NT2/D1 (cell line): ENCODE results near the gene FAM186B.

Experiments used
- DNase-seq: peaks from one replicate; pipeline ENCODE4 v3.0.0-alpha.2; 2011; ENCODE audit warnings: low read depth, low spot score
- H3K27me3 ChIP-seq: 2 replicates; pipeline ENCODE4 v1.6.0; 2011; ENCODE audit warnings: mild to moderate bottlenecking; ENCODE audit not compliant: insufficient read length, insufficient read depth
- H3K36me3 ChIP-seq: 2 replicates; pipeline ENCODE4 v1.6.1; 2011; ENCODE audit warnings: mild to moderate bottlenecking, low read length, mixed read lengths; ENCODE audit not compliant: insufficient read depth, insufficient read length
- H3K4me1 ChIP-seq: 2 replicates; pipeline ENCODE4 v1.5.1; 2011; ENCODE audit not compliant: insufficient read depth, insufficient read length
- H3K4me3 ChIP-seq: 2 replicates; pipeline ENCODE4 v1.5.1; 2011; ENCODE audit warnings: low read depth; ENCODE audit not compliant: insufficient read length
- H3K9ac ChIP-seq: 2 replicates; pipeline ENCODE4 v1.6.0; 2011; ENCODE audit warnings: low read depth; ENCODE audit not compliant: insufficient read length
- H3K9me3 ChIP-seq: 2 replicates; pipeline ENCODE4 v1.5.1; 2011; ENCODE audit warnings: mild to moderate bottlenecking, low read length; ENCODE audit not compliant: insufficient read depth
- SUZ12 ChIP-seq: IDR thresholded peaks from 2 replicates; pipeline ENCODE4 v1.6.1; 2011; ENCODE audit not compliant: insufficient read length, insufficient read depth; ENCODE audit errors: extremely low read depth
- YY1 ChIP-seq: IDR thresholded peaks from 2 replicates; pipeline ENCODE4 v1.6.1; 2011; ENCODE audit not compliant: insufficient read length, insufficient read depth
- ZNF274 ChIP-seq: IDR thresholded peaks from 2 replicates; pipeline ENCODE4 v1.6.1; 2011; ENCODE audit warnings: mild to moderate bottlenecking, low read depth, low read length

Gene FAM186B

DNA sequence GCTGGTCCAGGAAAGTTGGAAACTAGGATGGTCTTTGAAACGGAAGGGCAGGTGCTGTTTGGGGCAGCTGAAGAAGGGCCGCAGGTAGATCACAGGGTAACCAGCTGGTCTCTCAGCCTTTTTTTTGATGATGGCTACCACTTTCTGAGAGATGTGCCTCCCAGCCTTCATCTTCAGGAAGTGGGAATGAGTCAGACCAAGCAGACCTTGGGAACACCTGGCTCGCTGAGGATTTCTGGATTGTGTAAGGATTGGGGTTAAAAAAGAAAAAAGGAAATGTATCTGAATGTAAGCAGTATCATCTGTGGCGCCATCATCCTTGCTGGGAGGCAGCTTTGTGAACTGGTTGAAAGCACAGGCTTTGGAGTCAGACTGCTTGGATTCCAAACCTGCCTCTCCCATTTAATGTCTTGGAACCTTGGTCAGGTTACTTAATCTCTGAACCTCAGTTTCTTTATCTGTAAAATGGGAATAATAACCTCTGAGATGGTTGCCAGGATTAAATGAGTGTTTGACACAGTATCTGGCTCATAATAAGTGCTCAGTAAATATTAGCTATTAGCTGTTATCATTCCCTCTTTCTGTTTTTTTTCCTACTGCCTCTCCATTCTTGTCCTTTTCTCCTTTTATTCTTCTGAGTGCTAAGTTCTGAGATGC lies 19.6 kb upstream of the FAM186B start:
- TF ChIP-seq ZNF274 = no peak
- no peak for TF ChIP-seq YY1
- no peak for TF ChIP-seq SUZ12
- Histone ChIP-seq H3K4me3 (no peak overlapping the region), H3K36me3 (no peaks in the 10 kb centered on the region), H3K4me1 (no peaks in the 10 kb centered on the region), H3K27me3 (peaks cover 15% of the 10 kb centered on the region), H3K9me3 (no peaks in the 10 kb centered on the region), H3K9ac (peak overlapping the region; percentile 36)
- no peak for DNase-seq

DNA sequence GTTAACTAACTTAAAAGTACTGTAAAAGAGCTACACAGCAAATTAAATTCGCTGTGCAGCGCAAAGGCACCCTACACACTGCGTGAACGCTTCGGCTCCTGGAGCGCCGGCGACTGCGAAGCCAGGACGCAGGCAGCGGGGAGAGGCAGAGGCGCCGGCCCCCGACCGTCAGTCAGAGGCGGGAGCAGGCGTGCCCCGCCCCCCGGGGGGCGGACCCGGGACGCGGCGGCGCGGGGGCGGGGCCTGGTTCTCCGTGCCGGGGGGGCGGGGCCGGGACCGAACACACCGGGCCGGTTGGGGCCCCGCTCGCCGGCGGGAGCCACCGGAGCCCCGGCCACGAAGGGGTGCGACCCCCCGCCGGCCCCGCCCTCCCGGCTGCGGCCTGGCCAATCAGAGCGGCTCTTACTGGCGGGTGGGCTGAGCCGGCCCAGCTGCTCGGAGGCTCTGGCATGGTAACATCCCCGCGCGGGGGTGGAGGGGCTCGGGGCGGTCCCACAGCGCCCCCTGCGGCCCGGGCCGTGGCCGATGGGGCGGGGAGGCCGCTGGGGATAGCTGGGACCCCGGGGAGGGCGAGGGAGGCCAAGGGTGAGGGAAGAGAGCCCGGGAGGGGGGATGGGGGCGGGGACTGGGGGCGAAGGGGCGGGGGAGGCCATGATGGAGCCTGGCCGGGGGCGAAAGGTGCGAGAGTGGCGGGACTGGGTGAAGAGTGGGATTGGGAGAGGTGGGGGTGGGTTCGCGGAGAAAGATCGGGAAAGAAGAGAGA lies 17.9 kb upstream of the FAM186B start, which contains the start of gene PRPF40B:
Gene PRPF40B (plus strand): TSS at position 420 of the 763 bp plus-strand sequence. CDS start 30 bp downstream, at position 450.
- no peaks in the 10 kb centered on the region for H3K9me3 ChIP-seq
- no peaks in the 10 kb centered on the region for H3K36me3 ChIP-seq
- peak; percentile 77 for DNase-seq
- H3K9ac ChIP-seq = peak within 1 kb of the TSS; percentile 90
- TF ChIP-seq SUZ12 (no peak), YY1 (no peak), ZNF274 (no peak)
- H3K4me3 ChIP-seq = peak within 1 kb of the TSS; percentile 66
- H3K4me1 ChIP-seq = no peaks in the 10 kb centered on the region
- H3K27me3 ChIP-seq = peaks cover 18% of the 10 kb centered on the region

DNA sequence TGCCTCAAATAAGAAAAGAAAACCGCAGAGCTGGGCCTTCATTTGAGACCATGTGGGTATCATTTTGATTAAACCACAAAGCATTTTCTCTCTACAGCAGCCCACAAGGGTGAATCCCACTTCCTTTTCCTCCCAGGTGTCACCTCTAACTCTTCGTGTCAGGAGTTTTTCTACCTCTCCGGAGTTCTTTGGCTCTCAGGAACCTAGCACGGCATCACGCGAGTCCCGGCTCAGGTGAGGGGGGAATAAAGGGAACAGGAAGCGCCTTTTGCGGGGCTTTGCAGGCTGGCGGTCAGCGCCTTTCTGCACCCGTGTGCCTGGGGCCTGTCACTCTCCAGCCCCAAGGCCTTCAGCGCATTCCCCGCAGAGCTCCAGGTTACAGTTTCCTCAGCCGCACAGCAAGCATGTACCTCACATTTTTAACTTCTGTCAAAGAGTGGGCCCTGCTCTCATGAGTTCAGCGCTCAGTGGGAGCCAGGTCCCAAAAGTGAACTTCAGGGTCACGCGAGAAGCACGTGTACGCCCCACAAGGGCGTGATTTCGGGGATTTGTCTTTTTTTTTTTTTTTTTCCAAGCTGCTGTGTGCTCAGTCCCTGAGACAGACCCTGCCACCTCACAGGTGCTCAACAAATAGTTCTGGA lies 17.2 kb upstream of the FAM186B start:
- H3K9ac ChIP-seq = peak overlapping the region; percentile 90
- TF ChIP-seq ZNF274 (no peak), YY1 (no peak), SUZ12 (no peak)

DNA sequence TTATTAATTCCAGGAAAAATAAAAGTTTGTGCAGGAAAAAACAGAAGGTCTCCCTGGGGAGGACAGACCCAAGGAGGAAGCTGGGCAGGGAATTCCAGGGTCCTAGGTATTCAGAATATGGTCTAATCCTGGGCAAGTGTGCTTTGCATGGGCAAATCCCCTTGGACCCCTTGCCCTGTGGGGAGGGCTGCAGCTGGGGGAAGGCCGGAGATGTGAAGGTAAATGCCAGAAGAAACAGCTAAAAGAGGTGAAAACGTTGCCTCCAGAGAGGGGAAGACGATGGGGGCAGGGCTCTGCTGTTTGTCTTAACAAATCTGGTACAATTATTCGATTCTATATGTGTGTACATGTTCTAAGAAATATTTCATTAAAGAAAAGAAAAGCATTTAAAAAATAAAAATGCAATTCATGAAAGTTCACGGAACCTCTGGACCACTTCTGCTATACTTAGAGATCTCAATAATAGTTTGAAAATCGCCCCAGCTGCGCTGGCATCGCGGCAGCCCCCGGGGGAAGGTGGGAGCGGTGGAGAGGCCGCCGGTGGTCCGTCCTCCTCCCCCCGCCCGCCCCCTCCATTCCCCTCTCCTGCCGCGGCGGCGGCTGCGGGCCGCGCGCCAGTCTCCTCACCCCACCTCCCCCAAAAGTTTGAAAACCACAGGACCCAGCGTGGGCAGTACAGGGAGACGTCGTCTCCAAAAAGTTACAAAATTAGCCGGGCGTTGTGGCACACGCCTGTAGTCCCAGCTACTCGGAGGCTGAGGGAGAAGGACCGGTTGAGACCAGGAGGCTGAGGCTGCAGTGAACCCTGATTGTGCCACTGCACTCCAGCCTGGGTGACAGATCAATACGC lies 16.4 kb upstream of the FAM186B start:
- Histone ChIP-seq H3K36me3 (no peaks in the 10 kb centered on the region), H3K27me3 (peaks cover 18% of the 10 kb centered on the region), H3K4me3 (peak overlapping the region; percentile 66), H3K9me3 (no peaks in the 10 kb centered on the region), H3K4me1 (no peaks in the 10 kb centered on the region), H3K9ac (peak overlapping the region; percentile 90)
- TF ChIP-seq YY1 (no peak), SUZ12 (no peak), ZNF274 (no peak)
- DNase-seq = no peak

More for the DNA sequence above, 17.2 kb upstream of the FAM186B start:
- Histone ChIP-seq H3K9me3 (no peaks in the 10 kb centered on the region), H3K27me3 (peaks cover 18% of the 10 kb centered on the region), H3K4me3 (peak overlapping the region; percentile 66), H3K36me3 (no peaks in the 10 kb centered on the region), H3K4me1 (no peaks in the 10 kb centered on the region)
- no peak for DNase-seq

DNA sequence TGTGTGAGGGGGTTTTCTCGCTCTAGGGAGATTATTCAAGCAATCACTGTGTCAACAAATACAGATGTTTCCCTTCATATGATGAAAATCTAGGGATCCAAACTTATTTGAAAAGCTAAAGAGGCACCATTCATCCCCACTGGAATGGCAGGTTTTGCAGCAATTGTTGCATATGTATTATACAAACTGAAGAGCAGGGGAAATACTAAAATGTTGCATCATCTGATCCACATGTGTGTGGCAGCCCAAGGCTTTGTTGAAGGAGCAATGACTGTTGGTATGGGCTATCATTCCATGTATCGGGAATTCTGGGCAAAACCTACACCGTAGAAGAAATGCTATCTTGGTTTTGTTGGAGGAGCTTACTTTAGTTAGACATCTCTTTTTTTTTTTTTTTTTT lies 13.8 kb upstream of the FAM186B start:
- Histone ChIP-seq H3K27me3 (peaks cover 18% of the 10 kb centered on the region), H3K9me3 (no peaks in the 10 kb centered on the region), H3K4me1 (no peaks in the 10 kb centered on the region), H3K36me3 (no peaks in the 10 kb centered on the region), H3K4me3 (no peak overlapping the region), H3K9ac (no peak overlapping the region)
- TF ChIP-seq ZNF274 = no peak
- no peak for TF ChIP-seq SUZ12
- no peak for TF ChIP-seq YY1
- DNase-seq = no peak

DNA sequence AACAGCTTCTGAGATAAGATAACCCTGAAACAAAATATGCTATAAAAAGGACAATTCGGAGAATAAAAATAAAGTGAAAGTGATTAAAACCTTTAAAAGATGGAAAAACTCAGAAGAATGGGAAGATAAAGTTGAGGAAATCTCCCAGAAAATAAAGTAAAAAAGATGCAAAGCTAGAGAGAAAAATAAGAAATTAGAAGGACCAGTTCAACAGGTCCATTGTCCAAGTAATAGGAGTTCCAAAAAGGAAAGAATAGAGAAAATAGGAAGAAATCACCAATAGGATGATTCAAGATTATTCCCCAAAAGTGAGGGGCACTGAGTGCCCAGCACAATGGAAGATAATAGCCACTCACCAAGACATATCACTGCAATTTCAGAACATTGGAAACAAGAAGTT lies 13.1 kb upstream of the FAM186B start:
- no peaks in the 10 kb centered on the region for H3K36me3 ChIP-seq
- H3K9me3 ChIP-seq = no peaks in the 10 kb centered on the region
- no peak overlapping the region for H3K9ac ChIP-seq
- no peak for TF ChIP-seq YY1
- no peak for TF ChIP-seq SUZ12
- TF ChIP-seq ZNF274 = no peak
- no peak for DNase-seq
- no peaks in the 10 kb centered on the region for H3K4me1 ChIP-seq
- H3K4me3 ChIP-seq = no peak overlapping the region
- peaks cover 18% of the 10 kb centered on the region for H3K27me3 ChIP-seq
